Activated T-cell treated with anti-CD3 and anti-CD28 coated beads, Interleukin-2, amount 50 U/mL, for 72 hours (primary cell): ENCODE results near the gene TMEM61. TPM values are rescaled to one million over a fixed set of nuclear protein-coding genes. Genes with fewer than 3 reads are reported as not detected.
"Not testable (repeated sequence)": the region's sequence is repeated elsewhere in the genome, so short reads cannot be mapped to it uniquely, and the experiment has no call there.

ENCODE experiments used
- ATAC-seq, 2 donors: fragments of 150-1000 bp; cut with Tn5 transposase; replicated peaks in 1 of 2; 2 replicates each; pipeline ENCODE4 v1.10.0; 2021; ENCODE audit warnings: moderate library complexity in 2 of 2, mild to moderate bottlenecking in 1 of 2
- DNase-seq, 2 donors: peaks; one replicate each; pipeline ENCODE4 v3.0.0; 2021 to 2022; ENCODE audit warnings: mixed read lengths in 1 of 2
- H3K27ac Mint-ChIP-seq: one replicate; pipeline ENCODE4 v1.8.0; 2022; ENCODE audit warnings: mild to moderate bottlenecking, moderate library complexity, mixed read lengths
- H3K27me3 Mint-ChIP-seq: one replicate; pipeline ENCODE4 v1.8.0; 2022; ENCODE audit warnings: low read depth, mixed read lengths
- H3K36me3 Mint-ChIP-seq, 2 donors: one replicate each; pipeline ENCODE4 v1.8.0; 2022; ENCODE audit warnings: mixed read lengths in 2 of 2, mild to moderate bottlenecking in 1 of 2; ENCODE audit not compliant: insufficient read depth in 2 of 2
- H3K4me1 Mint-ChIP-seq: one replicate; pipeline ENCODE4 v1.8.0; 2022; ENCODE audit warnings: low read depth, mixed read lengths
- H3K4me3 Mint-ChIP-seq, 2 donors: one replicate each; pipeline ENCODE4 v1.8.0; 2022; ENCODE audit warnings: mild to moderate bottlenecking in 2 of 2, mixed read lengths in 2 of 2, moderate library complexity in 2 of 2
- H3K9me3 Mint-ChIP-seq, 2 donors: one replicate each; pipeline ENCODE4 v1.8.0; 2022; ENCODE audit warnings: mixed read lengths in 2 of 2
- total RNA-seq, 2 donors: library from RNA; stranded (reverse); gene quantifications; one replicate each; pipeline ENCODE4 v1.2.3, GENCODE V29; 2022

Gene TMEM61
- not detected for total RNA-seq

DNA sequence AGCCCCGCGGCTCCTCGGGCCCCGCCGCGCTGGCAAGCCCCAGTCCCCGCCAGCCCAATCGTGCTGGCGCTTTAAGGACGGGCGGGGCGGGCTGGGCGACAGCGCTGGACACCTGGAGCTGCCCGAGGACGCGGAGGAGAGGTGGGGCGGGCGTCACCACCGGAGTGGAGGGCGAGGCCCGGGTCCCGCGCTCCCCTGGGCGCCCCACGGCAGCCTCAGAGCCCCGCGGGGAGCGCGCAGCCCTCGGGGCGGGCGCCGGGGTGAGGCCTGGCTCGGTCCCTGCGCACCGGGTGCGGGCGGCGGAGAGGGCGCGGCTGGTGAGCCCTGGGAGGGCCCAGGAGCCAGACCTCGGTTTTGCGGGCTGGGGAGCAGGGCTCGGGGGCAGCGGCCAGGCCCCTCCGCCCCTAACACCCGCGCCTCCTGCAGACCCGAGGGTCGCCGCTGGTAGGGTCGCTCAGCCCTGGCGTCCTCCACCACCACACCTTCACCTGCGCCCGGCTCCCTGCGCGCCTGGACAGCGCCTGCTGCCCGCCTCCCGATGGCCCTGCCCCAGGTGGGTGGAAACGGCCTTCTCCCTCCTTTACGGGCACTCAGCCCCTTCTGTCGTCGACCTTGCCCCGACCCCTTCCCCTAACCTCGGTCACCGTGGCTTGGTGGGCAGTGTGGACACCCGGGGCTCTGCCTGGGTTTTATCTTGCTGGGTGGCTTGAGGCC, at the start of gene TMEM61:
Gene TMEM61, plus strand, starts transcription at position 101 of the 714 bp plus-strand sequence. Its CDS starts 438 bp downstream, at position 539.
- Mint-ChIP-seq H3K27ac (no peak within 1 kb of the TSS), H3K9me3 (no peaks in the 10 kb centered on the region), H3K4me1 (no peaks in the 10 kb centered on the region), H3K36me3 (no peaks in the 10 kb centered on the region), H3K27me3 (peaks cover 28% of the 10 kb centered on the region), H3K4me3 (no peak within 1 kb of the TSS)
- no peak for DNase-seq
- no peak for ATAC-seq

DNA sequence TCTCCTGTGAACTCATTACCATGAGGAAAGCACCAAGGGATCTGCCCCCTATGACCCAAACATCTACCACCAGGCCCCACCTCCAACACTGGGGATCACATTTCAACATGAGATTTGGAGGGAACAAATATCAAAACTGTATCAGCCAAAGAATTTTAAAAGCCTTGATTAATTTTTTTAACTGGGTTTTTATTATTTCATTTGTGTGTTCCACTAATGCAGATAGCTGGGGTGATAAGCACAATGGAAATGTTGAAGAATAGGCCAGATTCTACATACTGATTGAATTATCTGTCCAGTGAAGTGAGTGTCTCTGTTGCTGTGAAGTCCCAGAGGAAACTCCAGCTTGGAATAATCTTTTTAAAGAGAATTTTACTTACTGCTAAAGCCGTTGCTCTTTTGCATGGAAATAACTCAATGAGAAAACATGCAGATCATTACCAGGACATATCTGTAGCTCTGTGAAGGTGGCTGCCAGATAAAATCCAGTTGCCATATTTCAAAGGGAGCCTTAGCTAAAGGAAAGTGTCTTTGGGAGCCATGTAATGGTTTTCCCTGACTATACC, 49.1 kb upstream of the TMEM61 start:
- no peaks in the 10 kb centered on the region for H3K36me3 Mint-ChIP-seq
- H3K4me3 Mint-ChIP-seq: no peak overlapping the region
- no peaks in the 10 kb centered on the region for H3K27me3 Mint-ChIP-seq
- no peak for ATAC-seq
- no peak overlapping the region for H3K27ac Mint-ChIP-seq
- no peaks in the 10 kb centered on the region for H3K4me1 Mint-ChIP-seq
- peaks cover 0 to 3% of the 10 kb centered on the region in 2 donors for H3K9me3 Mint-ChIP-seq
- DNase-seq: no peak

DNA sequence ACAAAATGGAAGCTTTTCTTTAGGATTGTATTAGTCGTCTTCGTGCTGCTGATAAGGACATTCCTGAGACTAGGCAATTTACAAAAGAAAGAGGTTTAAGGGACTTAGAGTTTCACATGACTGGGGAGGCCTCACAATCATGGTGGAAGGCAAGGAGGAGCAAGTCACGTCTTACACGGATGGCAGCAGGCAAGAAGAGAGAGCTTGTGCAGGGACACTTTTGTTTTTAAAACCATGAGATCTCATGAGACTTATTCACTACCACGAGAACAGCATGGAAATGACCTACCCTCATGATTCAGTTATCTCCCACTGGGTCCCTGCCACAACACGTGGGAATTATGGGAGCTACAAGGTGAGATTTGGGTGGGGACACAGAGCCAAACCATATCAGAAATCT, 46.3 kb upstream of the TMEM61 start:
- H3K4me3 Mint-ChIP-seq, DNase-seq, H3K4me1 Mint-ChIP-seq, H3K27me3 Mint-ChIP-seq, ATAC-seq, H3K27ac Mint-ChIP-seq, H3K9me3 Mint-ChIP-seq, H3K36me3 Mint-ChIP-seq: not testable (repeated sequence)

DNA sequence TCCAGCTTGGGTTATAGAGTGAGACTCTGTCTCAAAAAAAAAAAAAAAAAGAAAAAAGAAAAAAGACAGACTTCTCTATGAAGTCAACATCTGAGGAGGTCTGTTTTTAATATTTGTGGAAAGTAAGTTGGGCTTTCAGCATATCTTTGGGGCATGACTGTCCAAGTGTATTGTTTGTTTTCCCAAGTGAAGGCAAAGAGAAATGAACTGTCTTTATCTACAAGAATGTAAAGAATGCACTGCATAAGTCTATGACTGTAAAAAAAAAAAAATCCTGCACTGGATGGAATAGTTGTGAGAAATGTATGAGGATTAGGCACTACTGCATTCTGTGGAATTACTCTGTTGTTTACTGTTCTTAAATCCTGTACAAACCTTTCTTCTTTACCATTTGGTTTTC, 45.6 kb upstream of the TMEM61 start:
- peaks cover 0 to 5% of the 10 kb centered on the region in 2 donors for H3K9me3 Mint-ChIP-seq
- no peak overlapping the region for H3K27ac Mint-ChIP-seq
- H3K4me3 Mint-ChIP-seq: no peak overlapping the region
- no peaks in the 10 kb centered on the region for H3K36me3 Mint-ChIP-seq
- ATAC-seq (no peak), DNase-seq (no peak)
- no peaks in the 10 kb centered on the region for H3K27me3 Mint-ChIP-seq
- peaks cover 7% of the 10 kb centered on the region for H3K4me1 Mint-ChIP-seq

GRCh38 chr1:54936791-54937190, 43.6 kb upstream of the TMEM61 start:
- no peak for ATAC-seq
- no peak for DNase-seq
- peaks cover 0 to 4% of the 10 kb centered on the region in 2 donors for H3K9me3 Mint-ChIP-seq
- peaks cover 7% of the 10 kb centered on the region for H3K4me1 Mint-ChIP-seq
- no peak overlapping the region for H3K27ac Mint-ChIP-seq
- H3K27me3 Mint-ChIP-seq: no peaks in the 10 kb centered on the region
- no peaks in the 10 kb centered on the region for H3K36me3 Mint-ChIP-seq
- H3K4me3 Mint-ChIP-seq: no peak overlapping the region

DNA sequence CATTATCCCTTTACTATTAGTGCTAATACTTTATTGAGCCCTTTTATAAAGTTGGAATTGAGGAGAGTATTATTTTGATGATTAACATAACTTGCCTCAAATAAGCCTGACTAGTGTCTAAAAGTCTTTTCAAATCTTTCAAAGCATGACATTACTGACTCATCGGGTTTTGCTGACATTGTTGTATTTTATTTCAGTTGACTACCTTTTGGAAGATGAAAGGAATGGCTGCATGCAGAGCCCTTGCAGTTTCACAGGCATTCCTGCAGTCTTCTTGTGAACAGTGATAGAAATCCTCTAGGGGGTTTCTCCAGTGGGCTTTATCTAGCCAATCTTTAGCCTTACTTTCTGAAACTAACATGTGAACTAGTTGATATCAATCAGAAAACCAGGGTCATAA, 43.0 kb upstream of the TMEM61 start:
- H3K27me3 Mint-ChIP-seq: no peaks in the 10 kb centered on the region

GRCh38 chr1:54938955-54939354, 41.5 kb upstream of the TMEM61 start:
- not testable (repeated sequence) for H3K4me1 Mint-ChIP-seq, H3K9me3 Mint-ChIP-seq, H3K36me3 Mint-ChIP-seq, H3K27ac Mint-ChIP-seq, H3K27me3 Mint-ChIP-seq, H3K4me3 Mint-ChIP-seq, ATAC-seq, DNase-seq

More for the DNA sequence above, 43.0 kb upstream of the TMEM61 start:
- Mint-ChIP-seq H3K9me3 (peaks cover 0 to 4% of the 10 kb centered on the region in 2 donors), H3K36me3 (no peaks in the 10 kb centered on the region), H3K27ac (no peak overlapping the region), H3K4me3 (no peak overlapping the region), H3K4me1 (peaks cover 7% of the 10 kb centered on the region)
- ATAC-seq (no peak), DNase-seq (no peak)

DNA sequence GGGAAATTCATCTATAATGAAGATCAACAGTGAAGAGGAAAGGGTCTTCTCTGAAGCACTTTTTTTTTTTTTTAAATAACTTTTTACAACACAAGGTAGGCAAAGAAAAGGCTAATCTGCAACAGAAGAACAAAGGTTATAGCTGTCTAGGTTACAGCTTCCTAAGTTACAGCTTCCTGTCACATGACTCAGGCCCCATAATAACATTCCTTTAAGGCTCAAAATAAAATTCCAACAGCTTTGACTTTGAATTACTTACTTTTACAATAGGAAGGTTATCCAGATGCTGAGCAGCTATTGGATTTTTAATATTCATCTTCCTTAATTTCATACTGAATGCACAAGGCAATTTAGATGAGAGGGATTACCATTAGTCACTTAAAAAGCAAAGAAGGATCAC, 40.4 kb upstream of the TMEM61 start:
- H3K27ac Mint-ChIP-seq: no peak overlapping the region
- ATAC-seq: no peak

DNA sequence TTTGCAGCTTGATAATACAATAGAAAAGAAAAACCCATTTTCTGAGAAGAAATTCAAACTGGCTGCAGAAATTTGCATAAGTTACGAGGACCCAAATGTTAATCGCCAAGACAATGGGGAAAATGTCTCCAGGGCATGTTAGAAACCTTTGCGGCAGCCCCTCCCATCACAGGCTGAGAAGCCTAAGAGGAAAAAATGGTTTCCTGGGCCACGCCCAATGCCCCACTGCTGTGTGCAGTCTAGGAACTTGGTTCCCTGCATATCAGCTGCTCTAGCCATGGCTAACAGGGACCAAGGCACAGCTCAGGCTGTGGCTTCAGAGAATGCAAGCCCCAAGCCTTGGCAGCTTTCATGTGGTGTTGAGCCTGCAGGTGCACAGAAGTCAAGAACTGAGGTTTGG, 37.5 kb upstream of the TMEM61 start:
- Mint-ChIP-seq H3K9me3 (peaks cover 0 to 2% of the 10 kb centered on the region in 2 donors), H3K4me3 (no peak overlapping the region), H3K27me3 (no peaks in the 10 kb centered on the region), H3K27ac (no peak overlapping the region), H3K4me1 (peaks cover 12% of the 10 kb centered on the region), H3K36me3 (no peaks in the 10 kb centered on the region)
- DNase-seq (no peak), ATAC-seq (no peak)

More for the DNA sequence above, 40.4 kb upstream of the TMEM61 start:
- H3K4me3 Mint-ChIP-seq: no peak overlapping the region
- peaks cover 11% of the 10 kb centered on the region for H3K4me1 Mint-ChIP-seq
- H3K9me3 Mint-ChIP-seq: peaks cover 0 to 2% of the 10 kb centered on the region in 2 donors
- H3K27me3 Mint-ChIP-seq: no peaks in the 10 kb centered on the region
- no peaks in the 10 kb centered on the region for H3K36me3 Mint-ChIP-seq
- no peak for DNase-seq

- Mint-ChIP-seq H3K4me3 (no peak overlapping the region), H3K9me3 (no peaks in the 10 kb centered on the region), H3K36me3 (no peaks in the 10 kb centered on the region), H3K27ac (no peak overlapping the region), H3K4me1 (peaks cover 5% of the 10 kb centered on the region), H3K27me3 (no peaks in the 10 kb centered on the region)
- DNase-seq (peak; percentile 68 to 71), ATAC-seq (peak; percentile 70 to 79)
Observed at GRCh38 chr1:54944610-54945392, 35.6 kb upstream of the TMEM61 start.

- ATAC-seq (no peak), DNase-seq (no peak)
- H3K27me3 Mint-ChIP-seq: peaks cover 5% of the 10 kb centered on the region
- H3K4me3 Mint-ChIP-seq: no peak overlapping the region
- no peaks in the 10 kb centered on the region for H3K36me3 Mint-ChIP-seq
- no peaks in the 10 kb centered on the region for H3K9me3 Mint-ChIP-seq
- H3K27ac Mint-ChIP-seq: no peak overlapping the region
- peaks cover 10% of the 10 kb centered on the region for H3K4me1 Mint-ChIP-seq
Observed at GRCh38 chr1:54945393-54945936, 35.0 kb upstream of the TMEM61 start.

DNA sequence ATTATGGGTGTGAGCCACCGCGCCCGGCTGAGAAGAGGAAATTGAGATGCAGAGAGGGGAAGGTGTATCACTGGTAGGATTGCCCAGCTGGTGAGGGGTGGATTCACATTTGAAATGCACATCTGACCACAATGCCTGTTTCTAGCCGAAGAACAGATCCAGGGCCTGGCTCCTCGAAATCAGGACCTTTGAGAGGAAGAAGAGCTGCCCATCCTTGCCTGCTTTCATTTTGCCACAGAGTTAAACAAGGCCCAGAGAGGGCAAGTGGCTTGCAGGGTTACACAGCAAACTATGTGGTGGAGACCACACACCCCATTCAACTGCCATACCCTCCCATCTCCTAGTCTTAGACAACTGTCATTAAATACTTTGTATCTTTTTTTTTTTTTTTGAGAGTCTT, 32.9 kb upstream of the TMEM61 start:
- Mint-ChIP-seq H3K4me1 (peaks cover 12% of the 10 kb centered on the region), H3K36me3 (no peaks in the 10 kb centered on the region), H3K9me3 (no peaks in the 10 kb centered on the region), H3K4me3 (no peak overlapping the region), H3K27ac (no peak overlapping the region), H3K27me3 (peaks cover 5% of the 10 kb centered on the region)
- ATAC-seq: no peak
- DNase-seq: no peak

GRCh38 chr1:54949053-54949452, 31.4 kb upstream of the TMEM61 start:
- peaks cover 10% of the 10 kb centered on the region for H3K27me3 Mint-ChIP-seq
- H3K36me3 Mint-ChIP-seq: no peaks in the 10 kb centered on the region
- ATAC-seq (peak; percentile 44 to 58), DNase-seq (no peak)
- no peak overlapping the region for H3K4me3 Mint-ChIP-seq
- peaks cover 12% of the 10 kb centered on the region for H3K4me1 Mint-ChIP-seq
- H3K27ac Mint-ChIP-seq: no peak overlapping the region
- H3K9me3 Mint-ChIP-seq: no peaks in the 10 kb centered on the region
